Measurements from ENCODE around the gene HAAO.
A peak's percentile ranks its signal among the peaks of the same experiment; 100 is the strongest.
"Not testable (repeated sequence)": the region's sequence is repeated elsewhere in the genome, so short reads cannot be mapped to it uniquely, and the experiment has no call there.

HAAO gene

GRCh38 chr2:42792583-42793333, at the start of gene HAAO:
TSS of gene HAAO (minus strand) at chr2:42792583. CDS start at chr2:42792536, 47 bp downstream.
- H3K27ac Mint-ChIP-seq = no peak within 1 kb of the TSS
- H3K4me1 Mint-ChIP-seq (ENCODE audit: low read depth) = peaks cover 24% of the 10 kb centered on the region
- peaks cover 8% of the 10 kb centered on the region for H3K36me3 Mint-ChIP-seq
- H3K4me3 Mint-ChIP-seq = peak within 1 kb of the TSS; percentile 85
- no peaks in the 10 kb centered on the region for H3K9me3 Mint-ChIP-seq (ENCODE audit: low read depth)
- peaks cover 21% of the 10 kb centered on the region for H3K27me3 Mint-ChIP-seq

GRCh38 chr2:42841344-42841743, 49.0 kb upstream of the HAAO start:
- Mint-ChIP-seq H3K27me3 (no peaks in the 10 kb centered on the region), H3K4me3 (no peak overlapping the region), H3K9me3 (ENCODE audit: low read depth) (no peaks in the 10 kb centered on the region), H3K27ac (no peak overlapping the region), H3K36me3 (peaks cover 6% of the 10 kb centered on the region), H3K4me1 (ENCODE audit: low read depth) (no peaks in the 10 kb centered on the region)

- Mint-ChIP-seq H3K9me3 (ENCODE audit: low read depth) (no peaks in the 10 kb centered on the region), H3K27ac (no peak overlapping the region), H3K36me3 (peaks cover 9% of the 10 kb centered on the region)
These were observed 48.4 kb upstream of the HAAO start for GRCh38 chr2:42840760-42841159.

GRCh38 chr2:42839809-42840501, 47.6 kb upstream of the HAAO start:
- H3K27ac Mint-ChIP-seq = no peak overlapping the region
- no peaks in the 10 kb centered on the region for H3K9me3 Mint-ChIP-seq (ENCODE audit: low read depth)
- no peak overlapping the region for H3K4me3 Mint-ChIP-seq
- no peaks in the 10 kb centered on the region for H3K4me1 Mint-ChIP-seq (ENCODE audit: low read depth)
- H3K27me3 Mint-ChIP-seq = no peaks in the 10 kb centered on the region
- peaks cover 9% of the 10 kb centered on the region for H3K36me3 Mint-ChIP-seq

More at GRCh38 chr2:42840760-42841159, 48.4 kb upstream of the HAAO start:
- H3K4me1 Mint-ChIP-seq (ENCODE audit: low read depth) = no peaks in the 10 kb centered on the region
- no peak overlapping the region for H3K4me3 Mint-ChIP-seq
- no peaks in the 10 kb centered on the region for H3K27me3 Mint-ChIP-seq

GRCh38 chr2:42838133-42838532, 45.8 kb upstream of the HAAO start:
- no peaks in the 10 kb centered on the region for H3K4me1 Mint-ChIP-seq (ENCODE audit: low read depth)
- H3K27ac Mint-ChIP-seq = no peak overlapping the region
- no peak overlapping the region for H3K4me3 Mint-ChIP-seq
- H3K9me3 Mint-ChIP-seq (ENCODE audit: low read depth) = no peaks in the 10 kb centered on the region
- peaks cover 7% of the 10 kb centered on the region for H3K36me3 Mint-ChIP-seq
- H3K27me3 Mint-ChIP-seq = no peaks in the 10 kb centered on the region

- no peaks in the 10 kb centered on the region for H3K4me1 Mint-ChIP-seq (ENCODE audit: low read depth)
- no peak overlapping the region for H3K27ac Mint-ChIP-seq
- H3K36me3 Mint-ChIP-seq = peaks cover 9% of the 10 kb centered on the region
These were observed 43.4 kb upstream of the HAAO start for GRCh38 chr2:42835577-42836371.

GRCh38 chr2:42834161-42834560, 41.8 kb upstream of the HAAO start:
- H3K9me3 Mint-ChIP-seq (ENCODE audit: low read depth) = no peaks in the 10 kb centered on the region
- H3K4me3 Mint-ChIP-seq = no peak overlapping the region
- no peak overlapping the region for H3K27ac Mint-ChIP-seq
- H3K4me1 Mint-ChIP-seq (ENCODE audit: low read depth) = no peaks in the 10 kb centered on the region
- H3K27me3 Mint-ChIP-seq = no peaks in the 10 kb centered on the region
- H3K36me3 Mint-ChIP-seq = peaks cover 9% of the 10 kb centered on the region

More at GRCh38 chr2:42835577-42836371, 43.4 kb upstream of the HAAO start:
- Mint-ChIP-seq H3K27me3 (no peaks in the 10 kb centered on the region), H3K9me3 (ENCODE audit: low read depth) (no peaks in the 10 kb centered on the region), H3K4me3 (no peak overlapping the region)

GRCh38 chr2:42832289-42832634, 39.9 kb upstream of the HAAO start:
- Mint-ChIP-seq H3K4me3 (no peak overlapping the region), H3K9me3 (ENCODE audit: low read depth) (no peaks in the 10 kb centered on the region), H3K27ac (no peak overlapping the region), H3K36me3 (peaks cover 9% of the 10 kb centered on the region), H3K27me3 (peaks cover 2% of the 10 kb centered on the region), H3K4me1 (ENCODE audit: low read depth) (peaks cover 13% of the 10 kb centered on the region)

- H3K4me3 Mint-ChIP-seq; H3K36me3 Mint-ChIP-seq; H3K27me3 Mint-ChIP-seq; H3K9me3 Mint-ChIP-seq (ENCODE audit: low read depth); H3K27ac Mint-ChIP-seq: not testable (repeated sequence)
- peaks cover 13% of the 10 kb centered on the region for H3K4me1 Mint-ChIP-seq (ENCODE audit: low read depth)
These were observed 39.3 kb upstream of the HAAO start for GRCh38 chr2:42831575-42832288.

- Mint-ChIP-seq H3K4me3 (no peak overlapping the region), H3K27me3 (peaks cover 2% of the 10 kb centered on the region), H3K9me3 (ENCODE audit: low read depth) (no peaks in the 10 kb centered on the region), H3K4me1 (ENCODE audit: low read depth) (peaks cover 13% of the 10 kb centered on the region), H3K27ac (no peak overlapping the region), H3K36me3 (peaks cover 3% of the 10 kb centered on the region)
These were observed 38.7 kb upstream of the HAAO start for GRCh38 chr2:42830922-42831574.

GRCh38 chr2:42829671-42830440, 37.5 kb upstream of the HAAO start:
- Mint-ChIP-seq H3K4me3 (no peak overlapping the region), H3K4me1 (ENCODE audit: low read depth) (peaks cover 13% of the 10 kb centered on the region), H3K36me3 (peaks cover 3% of the 10 kb centered on the region), H3K9me3 (ENCODE audit: low read depth) (no peaks in the 10 kb centered on the region), H3K27ac (no peak overlapping the region), H3K27me3 (peaks cover 2% of the 10 kb centered on the region)

GRCh38 chr2:42828487-42829425, 36.4 kb upstream of the HAAO start:
- no peaks in the 10 kb centered on the region for H3K9me3 Mint-ChIP-seq (ENCODE audit: low read depth)
- H3K4me1 Mint-ChIP-seq (ENCODE audit: low read depth) = peaks cover 13% of the 10 kb centered on the region
- no peak overlapping the region for H3K27ac Mint-ChIP-seq
- H3K4me3 Mint-ChIP-seq = peak overlapping the region; percentile 27
- H3K27me3 Mint-ChIP-seq = peaks cover 2% of the 10 kb centered on the region
- H3K36me3 Mint-ChIP-seq = peaks cover 3% of the 10 kb centered on the region

Data from activated naive CD8-positive, alpha-beta T cell (primary cell).